Measurements from ENCODE around the gene HYAL3.

- TF ChIP-seq POLR2AphosphoS5 (IDR thresholded peaks at IDR 0.05) (no peak), CTCF (IDR thresholded peaks at IDR 0.05) (no peak), POLR2A (IDR thresholded peaks at IDR 0.05) (no peak)
Observed at GRCh38 chr3:50269460-50269859, 29.7 kb downstream of the HYAL3 start.

Data from gastroesophageal sphincter (tissue), 3 donors.